ENCODE results near the gene PPP6R2.

Gene PPP6R2

GRCh38 chr22:50346470-50346869 is 3.3 kb downstream of the PPP6R2 start:
- TF ChIP-seq, protein P1, sequence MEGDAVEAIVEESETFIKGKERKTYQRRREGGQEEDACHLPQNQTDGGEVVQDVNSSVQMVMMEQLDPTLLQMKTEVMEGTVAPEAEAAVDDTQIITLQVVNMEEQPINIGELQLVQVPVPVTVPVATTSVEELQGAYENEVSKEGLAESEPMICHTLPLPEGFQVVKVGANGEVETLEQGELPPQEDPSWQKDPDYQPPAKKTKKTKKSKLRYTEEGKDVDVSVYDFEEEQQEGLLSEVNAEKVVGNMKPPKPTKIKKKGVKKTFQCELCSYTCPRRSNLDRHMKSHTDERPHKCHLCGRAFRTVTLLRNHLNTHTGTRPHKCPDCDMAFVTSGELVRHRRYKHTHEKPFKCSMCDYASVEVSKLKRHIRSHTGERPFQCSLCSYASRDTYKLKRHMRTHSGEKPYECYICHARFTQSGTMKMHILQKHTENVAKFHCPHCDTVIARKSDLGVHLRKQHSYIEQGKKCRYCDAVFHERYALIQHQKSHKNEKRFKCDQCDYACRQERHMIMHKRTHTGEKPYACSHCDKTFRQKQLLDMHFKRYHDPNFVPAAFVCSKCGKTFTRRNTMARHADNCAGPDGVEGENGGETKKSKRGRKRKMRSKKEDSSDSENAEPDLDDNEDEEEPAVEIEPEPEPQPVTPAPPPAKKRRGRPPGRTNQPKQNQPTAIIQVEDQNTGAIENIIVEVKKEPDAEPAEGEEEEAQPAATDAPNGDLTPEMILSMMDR (IDR thresholded peaks at IDR 0.05; ENCODE audit: control insufficient read depth, extremely low read depth, insufficient read depth): no peak
- H3K4me3 ChIP-seq (ENCODE audit: low read depth, low read length): no peak overlapping the region
- DNase-seq (ENCODE audit: low read depth): no peak

DNA sequence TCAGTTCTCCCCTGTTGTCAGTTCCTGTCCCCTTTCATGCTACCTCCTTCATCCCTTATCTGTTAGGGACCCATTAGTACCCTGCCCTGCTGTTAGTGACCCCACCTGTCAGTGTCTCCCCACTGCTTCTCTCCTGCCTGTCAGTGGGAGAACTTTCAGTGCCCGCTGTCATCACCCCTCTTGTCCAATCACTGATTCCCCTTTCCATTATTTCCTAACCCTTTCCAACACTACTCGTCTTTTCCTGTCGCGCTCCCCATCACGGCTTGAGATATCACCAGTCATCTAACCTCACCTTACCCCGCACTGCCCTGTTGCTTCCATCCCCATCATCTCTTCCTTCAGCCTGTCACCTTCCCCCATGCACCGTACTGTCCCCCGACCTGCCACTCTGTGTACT is 4.0 kb downstream of the PPP6R2 start:
- TF ChIP-seq, protein P1 (IDR thresholded peaks at IDR 0.05; ENCODE audit: control insufficient read depth, extremely low read depth, insufficient read depth): no peak
- H3K4me3 ChIP-seq (ENCODE audit: low read depth, low read length): no peak overlapping the region
- DNase-seq (ENCODE audit: low read depth): no peak

- TF ChIP-seq, protein P1 (IDR thresholded peaks at IDR 0.05; ENCODE audit: control insufficient read depth, extremely low read depth, insufficient read depth): no peak
- no peak overlapping the region for H3K4me3 ChIP-seq (ENCODE audit: low read depth, low read length)
- DNase-seq (ENCODE audit: low read depth): no peak
Observed at GRCh38 chr22:50348058-50348457, 4.9 kb downstream of the PPP6R2 start.

- H3K4me3 ChIP-seq (ENCODE audit: low read depth, low read length): no peak overlapping the region
- TF ChIP-seq, protein P1 (IDR thresholded peaks at IDR 0.05; ENCODE audit: control insufficient read depth, extremely low read depth, insufficient read depth): no peak
- no peak for DNase-seq (ENCODE audit: low read depth)
Observed at GRCh38 chr22:50356186-50356585, 13.1 kb downstream of the PPP6R2 start.

DNA sequence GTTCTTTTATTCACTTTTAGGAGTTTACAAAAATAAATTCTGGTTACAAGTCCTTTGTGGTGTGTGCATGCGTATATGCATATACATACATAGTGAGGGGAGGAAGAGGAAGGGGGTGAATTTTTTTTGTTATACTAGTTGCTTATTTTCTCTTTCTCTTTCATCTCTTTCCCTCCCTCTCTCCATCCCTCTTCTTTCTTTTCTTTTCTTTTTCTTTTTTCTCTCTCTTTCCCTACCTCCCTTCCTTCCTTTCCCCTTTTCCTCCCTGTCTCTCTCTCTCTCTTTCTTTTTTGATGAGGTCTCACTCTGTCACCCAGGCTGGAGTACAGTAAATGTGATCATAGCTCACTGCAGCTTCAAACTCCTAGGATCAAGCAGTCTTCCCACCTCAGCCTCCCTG is 14.1 kb downstream of the PPP6R2 start:
- TF ChIP-seq, protein P1 (IDR thresholded peaks at IDR 0.05; ENCODE audit: control insufficient read depth, extremely low read depth, insufficient read depth): no peak
- no peak overlapping the region for H3K4me3 ChIP-seq (ENCODE audit: low read depth, low read length)
- no peak for DNase-seq (ENCODE audit: low read depth)

- no peak for DNase-seq (ENCODE audit: low read depth)
- TF ChIP-seq, protein P1 (IDR thresholded peaks at IDR 0.05; ENCODE audit: control insufficient read depth, extremely low read depth, insufficient read depth): no peak
- no peak overlapping the region for H3K4me3 ChIP-seq (ENCODE audit: low read depth, low read length)
Observed at GRCh38 chr22:50357756-50358155, 14.6 kb downstream of the PPP6R2 start.

DNA sequence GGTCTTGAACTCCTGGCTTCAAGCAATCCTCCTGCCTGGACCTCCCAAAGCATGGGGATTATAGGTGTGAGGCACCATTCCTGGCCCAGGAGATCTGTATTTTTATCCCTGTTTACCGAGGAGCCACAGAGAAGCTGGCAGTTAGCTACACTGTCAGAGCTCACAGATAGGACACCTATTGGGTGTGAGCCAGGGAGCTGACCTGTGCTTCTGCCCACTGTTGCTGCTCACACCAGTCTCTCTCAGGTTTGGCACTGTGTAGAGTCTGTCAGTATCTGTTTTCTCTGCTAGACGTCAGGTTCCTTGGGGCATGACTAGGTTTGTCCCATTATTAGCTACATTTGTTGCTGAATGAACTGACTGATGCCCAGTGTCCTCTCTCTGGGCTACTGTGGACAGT is 17.5 kb downstream of the PPP6R2 start:
- TF ChIP-seq, protein P1 (IDR thresholded peaks at IDR 0.05; ENCODE audit: control insufficient read depth, extremely low read depth, insufficient read depth): no peak
- DNase-seq (ENCODE audit: low read depth): no peak
- H3K4me3 ChIP-seq (ENCODE audit: low read depth, low read length): no peak overlapping the region

Data from LNCaP clone FGC (cell line).